AG04450 (cell line): ENCODE results near the gene ASPA. TPM values are rescaled to one million over a fixed set of nuclear protein-coding genes. Genes with fewer than 3 reads are reported as not detected.

ENCODE experiments used
- CTCF ChIA-PET: fragments of 300-600, 350-600 bp; formaldehyde crosslinking; extraction: SDS; loops from one replicate; lab custom pipeline; 2022; ENCODE audit warnings: antibody characterized with exemption, inconsistent platforms; lab: Charles Lee
- POLR2A ChIA-PET: fragments of 350-600 bp; formaldehyde crosslinking; extraction: SDS; loops from one replicate; lab custom pipeline; 2021; ENCODE audit warnings: antibody characterized with exemption, inconsistent platforms; lab: Yijun Ruan, JAX
- DNase-seq: peaks from one replicate; pipeline ENCODE4 v3.0.0-alpha.2; 2011; ENCODE audit warnings: low read depth, low spot score
- H3K27ac ChIP-seq: one replicate; pipeline ENCODE4 v1.5.1; 2012; ENCODE audit warnings: low read depth, low read length, control low read depth
- H3K27me3 ChIP-seq: one replicate; pipeline ENCODE4 v1.6.0; 2012; ENCODE audit warnings: low read length; ENCODE audit not compliant: control insufficient read depth, insufficient read depth
- H3K4me3 ChIP-seq: 2 replicates; pipeline ENCODE4 v1.5.1; 2011; ENCODE audit warnings: mild to moderate bottlenecking, low read depth, low read length, control low read depth
- H3K9me3 ChIP-seq: 2 replicates; pipeline ENCODE4 v1.5.1; 2012; ENCODE audit warnings: low read length; ENCODE audit not compliant: control insufficient read depth, insufficient read depth
- CTCF ChIP-seq: IDR thresholded peaks from 2 replicates; pipeline ENCODE4 v1.5.1; 2011; ENCODE audit warnings: low read depth, low read length, control low read depth, inconsistent platforms
- polyA plus RNA-seq: library from polyadenylated mRNA; depleted of rRNA; stranded (reverse); fragments of >200 nt; gene quantifications from 2 replicates; pipeline ENCODE4 v1.2.3, GENCODE V29; 2011

The ASPA gene
- polyA plus RNA-seq, 1 experiment = 0.17 TPM

GRCh38 chr17:3535253-3535995 is 59.6 kb downstream of the ASPA start:
- DNase-seq = no peak
- TF ChIP-seq CTCF = peak; percentile 64
- ChIA-PET CTCF (interaction anchor here (0.6 to 1.9 kb wide), 8 partner anchors 13 to 263 kb away, joined by 3 to 13 read pairs (median 5); partner anchors contain the start of genes CTNS and SHPK), POLR2A (no interaction called here)
- Histone ChIP-seq H3K9me3 (no peaks in the 10 kb centered on the region; the same call in 1 of the 2 replicates), H3K27ac (no peak overlapping the region), H3K27me3 (peaks cover 3% of the 10 kb centered on the region), H3K4me3 (peak overlapping the region; percentile 47)

- Histone ChIP-seq H3K27me3 (peaks cover 4% of the 10 kb centered on the region), H3K9me3 (no peaks in the 10 kb centered on the region; the same call in 1 of the 2 replicates), H3K27ac (no peak overlapping the region), H3K4me3 (no peak overlapping the region)
- no peak for TF ChIP-seq CTCF
- POLR2A ChIA-PET = interaction anchor here (0.6 kb wide), 1 partner anchor 656 kb away, joined by 5 read pairs; no protein-coding TSS in a partner anchor
- no peak for DNase-seq
- CTCF ChIA-PET = interaction anchor here (0.9 to 1.9 kb wide), 2 partner anchors 40 to 111 kb away, joined by 3 to 13 read pairs; no protein-coding TSS in a partner anchor
Measured at GRCh38 chr17:3536716-3537115, 60.9 kb downstream of the ASPA start.

GRCh38 chr17:3539881-3540540 is 64.2 kb downstream of the ASPA start:
- peaks cover 17% of the 10 kb centered on the region for H3K27me3 ChIP-seq
- no peak overlapping the region for H3K4me3 ChIP-seq
- ChIA-PET POLR2A (no interaction called here), CTCF (no interaction called here)
- DNase-seq = no peak
- no peak overlapping the region for H3K27ac ChIP-seq
- H3K9me3 ChIP-seq = no peaks in the 10 kb centered on the region
- TF ChIP-seq CTCF = no peak

- no peak for DNase-seq
- TF ChIP-seq CTCF = no peak
- Histone ChIP-seq H3K27me3 (peaks cover 17% of the 10 kb centered on the region), H3K4me3 (no peak overlapping the region), H3K9me3 (no peaks in the 10 kb centered on the region), H3K27ac (no peak overlapping the region)
- CTCF ChIA-PET = no interaction called here
- POLR2A ChIA-PET = no interaction called here
Measured at GRCh38 chr17:3542410-3543088, 66.8 kb downstream of the ASPA start.
